Lower leg skin (tissue), 3 donors: Measurements from ENCODE around the gene PCED1A.

ENCODE experiments used
- POLR2A ChIP-seq, 2 donors: fragments of 450-650 bp; IDR thresholded peaks; one replicate each; pipeline ENCODE4 v1.6.1; 2016 to 2017; ENCODE audit warnings: antibody characterized with exemption in 2 of 2, mild to moderate bottlenecking in 1 of 2, moderate library complexity in 1 of 2
- TF ChIP-seq, protein P1 (sequence below), 3 donors: fragments of 450-650 bp; IDR thresholded peaks; one replicate each; pipeline ENCODE4 v1.5.1; 2016; ENCODE audit warnings: antibody characterized with exemption in 3 of 3, mild to moderate bottlenecking in 3 of 3, moderate library complexity in 2 of 3

DNA sequence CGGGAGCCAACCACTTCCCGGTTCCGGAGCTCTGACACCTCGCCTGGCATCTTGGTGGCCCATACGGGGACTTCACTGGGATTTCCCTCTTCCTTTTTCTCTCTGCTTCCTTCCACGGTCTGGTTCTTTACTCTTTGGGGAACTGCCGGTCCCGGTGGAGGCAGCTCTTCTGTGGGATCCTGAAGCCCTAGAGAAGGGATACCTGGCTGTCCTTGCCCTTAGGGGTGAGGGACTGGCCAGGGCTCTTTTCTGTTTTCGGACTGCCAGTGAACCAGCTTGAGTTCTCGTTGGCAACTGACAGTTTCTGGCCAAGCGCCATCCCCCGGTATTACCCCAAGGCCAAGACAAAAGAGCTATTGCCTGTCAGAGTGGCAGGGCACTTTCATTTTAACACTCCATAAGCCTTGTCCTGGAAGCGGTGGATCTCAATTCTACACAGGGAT lies 39.1 kb downstream of the PCED1A start:
- no peak for TF ChIP-seq POLR2A (IDR thresholded peaks at IDR 0.05)
- TF ChIP-seq, protein P1, sequence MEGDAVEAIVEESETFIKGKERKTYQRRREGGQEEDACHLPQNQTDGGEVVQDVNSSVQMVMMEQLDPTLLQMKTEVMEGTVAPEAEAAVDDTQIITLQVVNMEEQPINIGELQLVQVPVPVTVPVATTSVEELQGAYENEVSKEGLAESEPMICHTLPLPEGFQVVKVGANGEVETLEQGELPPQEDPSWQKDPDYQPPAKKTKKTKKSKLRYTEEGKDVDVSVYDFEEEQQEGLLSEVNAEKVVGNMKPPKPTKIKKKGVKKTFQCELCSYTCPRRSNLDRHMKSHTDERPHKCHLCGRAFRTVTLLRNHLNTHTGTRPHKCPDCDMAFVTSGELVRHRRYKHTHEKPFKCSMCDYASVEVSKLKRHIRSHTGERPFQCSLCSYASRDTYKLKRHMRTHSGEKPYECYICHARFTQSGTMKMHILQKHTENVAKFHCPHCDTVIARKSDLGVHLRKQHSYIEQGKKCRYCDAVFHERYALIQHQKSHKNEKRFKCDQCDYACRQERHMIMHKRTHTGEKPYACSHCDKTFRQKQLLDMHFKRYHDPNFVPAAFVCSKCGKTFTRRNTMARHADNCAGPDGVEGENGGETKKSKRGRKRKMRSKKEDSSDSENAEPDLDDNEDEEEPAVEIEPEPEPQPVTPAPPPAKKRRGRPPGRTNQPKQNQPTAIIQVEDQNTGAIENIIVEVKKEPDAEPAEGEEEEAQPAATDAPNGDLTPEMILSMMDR (IDR thresholded peaks at IDR 0.05) = no peak
